Measurements from ENCODE around the gene RERE.

The RERE gene

DNA sequence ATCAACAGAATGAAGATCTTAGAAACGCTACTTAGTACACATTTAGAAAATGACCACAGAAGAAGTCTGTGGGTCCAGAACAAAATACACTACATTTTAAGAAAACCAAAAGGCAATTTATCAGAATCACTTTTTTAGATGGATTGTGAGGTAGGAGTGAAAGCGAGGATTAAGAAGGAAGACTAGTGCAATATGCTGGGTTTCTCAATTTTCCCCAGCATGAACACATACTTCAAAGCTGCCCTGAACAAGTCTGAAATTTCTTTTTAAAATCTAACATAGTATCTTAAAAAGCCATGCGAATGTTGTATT, 299.0 kb downstream of the RERE start:
- TF ChIP-seq RAD21 (IDR thresholded peaks at IDR 0.05; ENCODE audit: low read depth) (no peak), ZBTB7A (IDR thresholded peaks at IDR 0.05; ENCODE audit: low read depth) (no peak), YY1 (IDR thresholded peaks at IDR 0.05; ENCODE audit: low read depth) (no peak)

DNA sequence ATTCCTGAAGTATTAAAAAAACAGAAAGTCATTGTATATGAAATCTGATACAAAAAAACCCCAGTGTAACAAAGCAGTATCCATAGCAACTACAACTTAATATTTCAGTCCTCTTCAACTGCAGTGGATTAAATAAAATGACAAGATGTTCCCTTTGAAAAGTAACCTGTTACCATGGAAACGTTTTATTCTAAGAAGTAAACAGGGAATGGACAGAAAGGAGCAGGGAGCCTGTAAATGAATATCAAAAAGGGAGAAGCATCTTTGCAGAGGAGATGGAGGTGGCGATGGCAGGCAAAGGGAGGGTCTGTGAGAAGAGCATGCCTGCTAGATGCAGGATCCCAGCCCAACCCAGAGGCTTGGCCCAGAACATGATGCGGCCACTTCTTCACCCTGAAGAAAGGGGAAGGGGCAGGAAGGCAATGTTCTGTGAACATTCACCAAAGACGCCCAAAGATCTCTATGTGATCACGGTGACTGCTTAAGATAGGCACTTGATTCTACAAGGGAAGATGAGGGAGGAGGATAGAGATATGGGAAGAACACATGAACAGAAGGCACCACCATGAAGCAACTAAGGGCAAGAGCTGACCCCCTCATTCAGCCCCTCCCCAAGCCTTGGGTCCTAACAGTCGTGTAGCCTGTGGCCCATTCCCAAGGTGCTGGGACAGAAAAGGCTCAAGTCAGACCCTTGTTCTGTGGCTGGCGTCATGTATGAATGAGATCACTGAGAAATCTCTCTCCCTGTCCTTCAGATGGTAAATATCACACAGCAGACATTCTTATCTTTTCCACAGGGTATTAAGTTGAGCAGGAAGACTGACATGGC, 299.6 kb downstream of the RERE start:
- TF ChIP-seq CREB1 (IDR thresholded peaks at IDR 0.05; ENCODE audit: low read depth): no peak
- TF ChIP-seq EP300 (IDR thresholded peaks at IDR 0.05; ENCODE audit: borderline replicate concordance): no peak
- TF ChIP-seq FOXM1 (IDR thresholded peaks at IDR 0.05; ENCODE audit: borderline replicate concordance, low read depth): no peak
- TF ChIP-seq CEBPB (IDR thresholded peaks at IDR 0.05): no peak
- TF ChIP-seq, protein P1, sequence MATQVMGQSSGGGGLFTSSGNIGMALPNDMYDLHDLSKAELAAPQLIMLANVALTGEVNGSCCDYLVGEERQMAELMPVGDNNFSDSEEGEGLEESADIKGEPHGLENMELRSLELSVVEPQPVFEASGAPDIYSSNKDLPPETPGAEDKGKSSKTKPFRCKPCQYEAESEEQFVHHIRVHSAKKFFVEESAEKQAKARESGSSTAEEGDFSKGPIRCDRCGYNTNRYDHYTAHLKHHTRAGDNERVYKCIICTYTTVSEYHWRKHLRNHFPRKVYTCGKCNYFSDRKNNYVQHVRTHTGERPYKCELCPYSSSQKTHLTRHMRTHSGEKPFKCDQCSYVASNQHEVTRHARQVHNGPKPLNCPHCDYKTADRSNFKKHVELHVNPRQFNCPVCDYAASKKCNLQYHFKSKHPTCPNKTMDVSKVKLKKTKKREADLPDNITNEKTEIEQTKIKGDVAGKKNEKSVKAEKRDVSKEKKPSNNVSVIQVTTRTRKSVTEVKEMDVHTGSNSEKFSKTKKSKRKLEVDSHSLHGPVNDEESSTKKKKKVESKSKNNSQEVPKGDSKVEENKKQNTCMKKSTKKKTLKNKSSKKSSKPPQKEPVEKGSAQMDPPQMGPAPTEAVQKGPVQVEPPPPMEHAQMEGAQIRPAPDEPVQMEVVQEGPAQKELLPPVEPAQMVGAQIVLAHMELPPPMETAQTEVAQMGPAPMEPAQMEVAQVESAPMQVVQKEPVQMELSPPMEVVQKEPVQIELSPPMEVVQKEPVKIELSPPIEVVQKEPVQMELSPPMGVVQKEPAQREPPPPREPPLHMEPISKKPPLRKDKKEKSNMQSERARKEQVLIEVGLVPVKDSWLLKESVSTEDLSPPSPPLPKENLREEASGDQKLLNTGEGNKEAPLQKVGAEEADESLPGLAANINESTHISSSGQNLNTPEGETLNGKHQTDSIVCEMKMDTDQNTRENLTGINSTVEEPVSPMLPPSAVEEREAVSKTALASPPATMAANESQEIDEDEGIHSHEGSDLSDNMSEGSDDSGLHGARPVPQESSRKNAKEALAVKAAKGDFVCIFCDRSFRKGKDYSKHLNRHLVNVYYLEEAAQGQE (IDR thresholded peaks at IDR 0.05; ENCODE audit: low read depth): no peak
- TF ChIP-seq ZBTB7A (IDR thresholded peaks at IDR 0.05; ENCODE audit: low read depth): no peak
- no peak for TF ChIP-seq YY1 (IDR thresholded peaks at IDR 0.05; ENCODE audit: low read depth)
- TF ChIP-seq, protein P2, sequence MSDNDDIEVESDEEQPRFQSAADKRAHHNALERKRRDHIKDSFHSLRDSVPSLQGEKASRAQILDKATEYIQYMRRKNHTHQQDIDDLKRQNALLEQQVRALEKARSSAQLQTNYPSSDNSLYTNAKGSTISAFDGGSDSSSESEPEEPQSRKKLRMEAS (IDR thresholded peaks at IDR 0.05): no peak
- TF ChIP-seq EGR1 (IDR thresholded peaks at IDR 0.05): no peak
- TF ChIP-seq, protein P3, sequence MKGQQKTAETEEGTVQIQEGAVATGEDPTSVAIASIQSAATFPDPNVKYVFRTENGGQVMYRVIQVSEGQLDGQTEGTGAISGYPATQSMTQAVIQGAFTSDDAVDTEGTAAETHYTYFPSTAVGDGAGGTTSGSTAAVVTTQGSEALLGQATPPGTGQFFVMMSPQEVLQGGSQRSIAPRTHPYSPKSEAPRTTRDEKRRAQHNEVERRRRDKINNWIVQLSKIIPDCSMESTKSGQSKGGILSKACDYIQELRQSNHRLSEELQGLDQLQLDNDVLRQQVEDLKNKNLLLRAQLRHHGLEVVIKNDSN (IDR thresholded peaks at IDR 0.05): no peak
- no peak for TF ChIP-seq NFIC (IDR thresholded peaks at IDR 0.05)
- TF ChIP-seq TAF1 (IDR thresholded peaks at IDR 0.05; ENCODE audit: low read depth): no peak
- TF ChIP-seq RAD21 (IDR thresholded peaks at IDR 0.05; ENCODE audit: low read depth): no peak
- TF ChIP-seq TEAD4 (IDR thresholded peaks at IDR 0.05): no peak
- TF ChIP-seq TCF12 (IDR thresholded peaks at IDR 0.05; ENCODE audit: low read depth): no peak

DNA sequence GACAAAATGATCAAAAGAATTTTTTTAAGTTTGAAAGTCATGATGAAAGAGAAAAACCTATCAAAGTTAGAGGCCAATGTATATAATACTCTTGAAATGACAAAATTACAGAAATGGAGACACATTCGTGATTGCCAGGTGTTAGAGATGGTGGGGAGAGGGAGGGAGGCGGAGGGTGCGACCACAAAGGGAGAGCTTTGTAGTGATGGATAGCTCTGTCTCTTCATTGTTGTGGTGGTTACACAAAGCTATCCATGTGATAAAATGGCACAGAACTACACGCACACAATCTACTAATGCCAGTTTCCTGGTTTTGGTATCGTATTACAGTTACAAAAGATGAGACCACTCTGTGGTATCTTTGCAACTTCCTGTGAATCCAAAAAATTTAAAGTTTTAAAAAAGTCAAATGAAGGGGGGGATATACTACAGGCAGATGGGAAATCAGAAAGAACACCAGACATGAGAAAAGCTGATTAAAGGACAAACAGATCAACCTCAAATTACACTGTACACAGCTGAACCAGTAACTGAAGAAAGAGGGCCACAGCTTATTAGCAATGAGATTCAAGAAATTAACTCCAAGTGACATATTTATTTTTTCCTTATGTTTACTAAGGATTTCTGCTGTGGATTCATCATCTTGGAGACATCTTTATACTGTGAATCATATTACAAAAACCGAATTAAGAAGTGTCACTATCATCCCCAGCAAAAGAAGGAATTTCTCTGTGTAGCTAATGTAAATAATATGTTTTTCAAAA, 300.5 kb downstream of the RERE start:
- TF ChIP-seq TCF12 (IDR thresholded peaks at IDR 0.05; ENCODE audit: low read depth) (no peak), EP300 (IDR thresholded peaks at IDR 0.05; ENCODE audit: borderline replicate concordance) (no peak), EGR1 (IDR thresholded peaks at IDR 0.05) (no peak), CREB1 (IDR thresholded peaks at IDR 0.05; ENCODE audit: low read depth) (no peak), RAD21 (IDR thresholded peaks at IDR 0.05; ENCODE audit: low read depth) (no peak), YY1 (IDR thresholded peaks at IDR 0.05; ENCODE audit: low read depth) (no peak), NFIC (IDR thresholded peaks at IDR 0.05) (no peak), ZBTB7A (IDR thresholded peaks at IDR 0.05; ENCODE audit: low read depth) (no peak), CEBPB (IDR thresholded peaks at IDR 0.05) (no peak)
- TF ChIP-seq, protein P1 (IDR thresholded peaks at IDR 0.05; ENCODE audit: low read depth): no peak
- TF ChIP-seq, protein P3 (IDR thresholded peaks at IDR 0.05): no peak

DNA sequence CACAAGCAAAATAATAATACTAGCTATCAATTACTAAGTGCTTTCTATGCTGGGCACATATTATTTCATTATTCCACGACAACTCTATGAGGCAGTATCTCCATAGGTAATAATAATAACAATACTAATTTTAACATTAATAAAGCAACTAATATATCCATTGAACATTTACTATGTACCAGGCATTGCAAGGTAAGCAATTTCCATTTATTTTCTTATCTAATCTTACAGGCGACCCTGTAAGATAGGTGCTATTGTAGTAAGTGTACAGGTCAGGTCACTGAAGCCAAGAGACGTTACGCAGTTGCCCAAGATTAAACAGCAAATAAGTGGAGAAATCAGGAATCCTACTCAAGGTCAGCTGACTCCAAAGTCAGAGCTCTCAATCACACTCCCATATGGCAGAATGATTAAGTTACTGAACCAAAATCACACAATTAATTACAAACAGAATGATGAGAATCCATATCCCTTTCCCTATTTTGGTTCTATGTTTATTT, 301.1 kb downstream of the RERE start:
- TF ChIP-seq NFIC (IDR thresholded peaks at IDR 0.05): no peak

DNA sequence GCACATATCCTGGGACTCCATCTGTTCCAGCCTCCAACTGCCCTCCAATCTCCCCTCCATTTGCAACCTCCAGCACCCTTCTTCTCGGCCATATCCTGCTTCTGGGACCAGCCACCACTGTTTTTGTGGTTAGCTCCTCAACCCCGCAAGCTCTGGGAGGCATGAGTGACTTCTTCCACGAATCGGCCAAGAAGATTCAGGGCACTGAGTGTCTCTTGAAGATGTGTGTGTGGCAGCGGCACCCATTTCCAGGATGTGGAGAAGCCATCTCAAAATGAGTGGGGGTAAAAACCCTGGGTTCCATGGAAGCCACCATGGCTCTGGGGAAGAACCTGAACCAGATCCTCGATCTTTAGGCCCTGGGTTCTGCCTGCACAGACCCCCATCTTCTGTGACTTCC, 304.9 kb downstream of the RERE start:
- TF ChIP-seq, protein P2 (IDR thresholded peaks at IDR 0.05): no peak
- TF ChIP-seq, protein P1 (IDR thresholded peaks at IDR 0.05; ENCODE audit: low read depth): no peak
- TF ChIP-seq, protein P3 (IDR thresholded peaks at IDR 0.05): no peak
- TF ChIP-seq CREB1 (IDR thresholded peaks at IDR 0.05; ENCODE audit: low read depth): no peak
- no peak for TF ChIP-seq CEBPB (IDR thresholded peaks at IDR 0.05)
- no peak for TF ChIP-seq ZBTB7A (IDR thresholded peaks at IDR 0.05; ENCODE audit: low read depth)
- TF ChIP-seq TAF1 (IDR thresholded peaks at IDR 0.05; ENCODE audit: low read depth): no peak
- TF ChIP-seq NFIC (IDR thresholded peaks at IDR 0.05): no peak
- TF ChIP-seq YY1 (IDR thresholded peaks at IDR 0.05; ENCODE audit: low read depth): no peak
- TF ChIP-seq TCF12 (IDR thresholded peaks at IDR 0.05; ENCODE audit: low read depth): no peak
- no peak for TF ChIP-seq RAD21 (IDR thresholded peaks at IDR 0.05; ENCODE audit: low read depth)
- no peak for TF ChIP-seq TEAD4 (IDR thresholded peaks at IDR 0.05)
- no peak for TF ChIP-seq FOXM1 (IDR thresholded peaks at IDR 0.05; ENCODE audit: borderline replicate concordance, low read depth)
- TF ChIP-seq EGR1 (IDR thresholded peaks at IDR 0.05): no peak
- TF ChIP-seq EP300 (IDR thresholded peaks at IDR 0.05; ENCODE audit: borderline replicate concordance): no peak

Measured in Ishikawa (cell line).